GM12801 (cell line): Measurements from ENCODE around the gene GAB1.

Experiments
- TF ChIP-seq, protein P1 (sequence below): IDR thresholded peaks from one replicate; pipeline ENCODE4 v1.5.1; 2011; ENCODE audit warnings: control low read depth; ENCODE audit not compliant: insufficient read length; ENCODE audit errors: extremely low read depth

The GAB1 gene

DNA sequence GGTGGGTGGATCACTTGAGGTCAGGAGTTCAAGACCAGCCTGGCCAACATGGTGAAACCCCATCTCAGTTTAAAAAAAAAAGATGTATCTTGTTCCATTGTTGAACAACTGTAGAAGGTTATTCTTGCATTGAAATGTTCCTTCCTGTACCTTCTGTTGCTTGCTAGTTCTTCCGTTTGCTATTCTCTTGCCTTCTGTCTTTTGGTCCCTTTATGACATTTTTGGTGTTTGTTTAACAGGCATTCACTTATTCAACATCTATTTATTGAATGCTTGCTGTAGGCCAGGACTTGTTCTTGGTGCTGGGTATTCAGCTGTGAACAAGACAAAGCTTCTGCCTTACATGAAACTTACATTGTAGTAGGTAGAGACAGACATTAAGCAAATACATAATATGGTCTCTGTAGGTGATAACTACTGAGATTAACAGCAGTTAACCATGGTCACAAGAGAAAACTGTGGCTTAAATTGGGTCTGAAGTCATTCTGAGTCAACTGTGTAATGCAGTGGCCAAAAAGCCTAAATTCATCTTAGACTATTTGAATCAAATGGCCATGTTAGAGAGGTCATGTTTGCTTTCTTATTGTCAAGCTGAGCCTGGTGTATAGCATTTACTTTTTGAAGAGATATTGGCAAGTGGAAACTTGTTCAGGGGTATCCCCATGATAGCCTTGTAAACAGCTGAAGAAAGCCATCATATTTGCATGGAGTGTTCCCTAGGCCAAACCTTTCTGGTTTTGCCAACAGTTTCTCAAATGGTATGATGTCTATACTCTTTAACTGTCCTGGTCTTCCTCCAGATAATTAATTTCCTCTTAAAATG is 35.6 kb downstream of the GAB1 start:
- TF ChIP-seq, protein P1, sequence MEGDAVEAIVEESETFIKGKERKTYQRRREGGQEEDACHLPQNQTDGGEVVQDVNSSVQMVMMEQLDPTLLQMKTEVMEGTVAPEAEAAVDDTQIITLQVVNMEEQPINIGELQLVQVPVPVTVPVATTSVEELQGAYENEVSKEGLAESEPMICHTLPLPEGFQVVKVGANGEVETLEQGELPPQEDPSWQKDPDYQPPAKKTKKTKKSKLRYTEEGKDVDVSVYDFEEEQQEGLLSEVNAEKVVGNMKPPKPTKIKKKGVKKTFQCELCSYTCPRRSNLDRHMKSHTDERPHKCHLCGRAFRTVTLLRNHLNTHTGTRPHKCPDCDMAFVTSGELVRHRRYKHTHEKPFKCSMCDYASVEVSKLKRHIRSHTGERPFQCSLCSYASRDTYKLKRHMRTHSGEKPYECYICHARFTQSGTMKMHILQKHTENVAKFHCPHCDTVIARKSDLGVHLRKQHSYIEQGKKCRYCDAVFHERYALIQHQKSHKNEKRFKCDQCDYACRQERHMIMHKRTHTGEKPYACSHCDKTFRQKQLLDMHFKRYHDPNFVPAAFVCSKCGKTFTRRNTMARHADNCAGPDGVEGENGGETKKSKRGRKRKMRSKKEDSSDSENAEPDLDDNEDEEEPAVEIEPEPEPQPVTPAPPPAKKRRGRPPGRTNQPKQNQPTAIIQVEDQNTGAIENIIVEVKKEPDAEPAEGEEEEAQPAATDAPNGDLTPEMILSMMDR, result no peak

DNA sequence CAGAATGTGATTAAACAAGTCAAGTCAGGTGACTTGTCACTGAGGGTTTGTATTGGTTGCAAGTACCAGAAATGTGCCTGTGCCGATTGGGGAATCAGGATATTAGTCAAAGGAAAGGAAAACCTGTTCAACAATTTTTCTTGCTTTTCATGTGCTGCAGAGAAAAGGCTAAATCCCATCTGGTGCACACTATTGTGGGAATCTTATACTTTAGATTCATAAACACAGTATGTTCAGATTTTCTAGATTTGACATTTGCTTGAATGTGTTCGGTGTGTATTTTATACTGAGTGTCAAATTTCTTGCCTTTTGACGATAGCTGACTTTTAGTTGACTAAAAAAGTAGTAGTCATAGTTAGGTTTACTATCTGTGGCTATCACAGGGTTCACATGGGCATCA is 37.6 kb downstream of the GAB1 start:
- TF ChIP-seq, protein P1, result no peak

DNA sequence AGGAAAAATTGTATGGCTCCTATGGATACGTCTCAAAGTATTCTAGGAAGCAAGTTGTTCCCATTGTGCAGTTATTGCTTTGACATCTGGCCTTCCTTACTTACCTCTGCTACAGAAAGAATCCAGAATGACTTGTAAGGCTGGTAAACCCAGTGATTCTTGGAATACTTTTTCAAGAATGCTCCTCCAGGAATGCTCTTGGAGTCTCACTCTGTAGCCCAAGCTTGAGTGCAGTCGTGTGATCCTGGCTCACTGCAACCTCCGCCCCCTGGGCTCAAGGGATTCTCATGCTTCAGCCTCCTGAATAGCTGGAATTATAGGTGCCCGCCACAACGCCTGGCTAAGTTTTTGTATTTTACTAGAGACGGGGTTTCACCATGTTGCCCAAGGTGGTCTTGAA is 38.1 kb downstream of the GAB1 start:
- TF ChIP-seq, protein P1, result no peak

DNA sequence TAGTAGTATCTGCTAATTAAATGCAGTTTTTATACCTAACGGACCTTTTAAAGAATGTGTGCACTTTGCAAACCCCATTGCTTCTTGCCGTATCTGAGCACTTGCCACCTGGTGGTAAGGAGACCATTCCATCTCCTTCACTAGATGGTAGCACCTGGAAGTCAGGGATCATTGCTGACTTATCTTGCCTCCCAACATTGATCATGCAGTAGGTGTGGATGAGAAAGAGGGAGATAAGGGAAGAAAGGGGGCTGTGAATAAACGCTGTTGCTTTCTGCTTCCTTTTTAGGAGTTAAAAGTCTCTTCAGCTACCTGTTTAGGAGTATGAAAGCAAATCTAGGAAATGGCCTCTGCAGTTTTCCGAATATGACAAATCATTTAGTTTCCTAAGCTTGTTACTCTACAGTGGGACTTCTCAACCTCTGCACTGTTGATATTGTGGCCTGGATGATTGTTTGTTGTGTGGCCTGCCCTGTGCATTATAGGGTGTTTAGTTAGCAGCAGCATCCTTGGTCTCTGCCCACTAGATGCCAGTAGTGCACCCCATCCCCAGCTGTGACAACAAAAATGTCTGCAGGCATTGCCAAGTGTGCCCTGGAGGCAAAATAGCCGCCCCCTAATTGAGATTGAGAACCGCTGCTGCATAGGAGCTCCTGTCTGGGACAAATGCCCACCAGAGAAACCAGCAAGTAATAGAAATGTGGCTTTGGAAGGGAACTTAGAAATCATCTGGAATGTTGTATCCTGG is 38.8 kb downstream of the GAB1 start:
- TF ChIP-seq, protein P1, result no peak

DNA sequence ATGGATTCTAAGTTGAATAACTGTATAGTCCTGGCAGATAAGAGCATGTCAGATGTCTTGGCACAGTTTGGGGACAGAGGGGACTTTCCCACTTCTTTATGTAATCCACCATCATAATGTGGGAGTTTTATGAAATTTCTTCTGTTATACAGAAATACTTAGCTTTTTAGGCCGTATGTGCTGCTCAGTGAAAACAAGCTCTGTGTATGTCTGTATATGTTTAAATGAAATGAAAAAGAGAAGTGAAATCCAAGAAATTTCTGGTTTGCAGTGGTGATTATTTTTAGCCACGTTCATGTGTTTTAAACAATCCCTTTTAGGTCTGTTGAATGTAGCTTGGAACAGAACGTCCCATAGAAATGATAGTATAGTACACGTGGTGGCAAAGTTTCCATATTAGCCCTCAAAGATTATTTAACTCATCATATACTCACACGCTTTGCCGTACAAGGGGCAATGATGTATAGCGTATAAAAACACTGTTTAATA is 41.0 kb downstream of the GAB1 start:
- TF ChIP-seq, protein P1, result no peak

DNA sequence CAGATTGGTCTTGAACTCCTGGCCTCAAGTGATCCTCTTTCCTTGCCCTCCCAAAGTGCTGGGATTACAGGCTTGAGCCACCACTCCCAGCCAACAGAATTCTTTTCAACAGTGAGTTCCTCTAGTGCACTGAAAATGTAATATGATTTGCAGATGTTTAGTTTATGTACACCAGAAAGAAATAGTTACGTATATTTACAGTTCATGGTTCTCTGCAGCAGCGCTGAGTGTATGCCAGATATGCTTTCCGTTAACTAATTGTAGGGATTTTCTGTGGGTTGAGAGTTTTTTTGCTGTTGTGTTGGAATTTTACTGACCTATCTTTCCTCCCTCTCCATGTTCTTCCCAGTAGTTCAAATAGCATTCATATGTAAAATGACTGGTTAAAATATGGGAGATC is 44.0 kb downstream of the GAB1 start:
- TF ChIP-seq, protein P1, result no peak
